Measurements from ENCODE around the gene PIEZO1.
"Not testable (repeated sequence)": the region's sequence is repeated elsewhere in the genome, so short reads cannot be mapped to it uniquely, and the experiment has no call there.

Gene PIEZO1

GRCh38 chr16:88681084-88681680 lies 103.8 kb downstream of the PIEZO1 start:
- no peaks in the 10 kb centered on the region for H3K9me3 Mint-ChIP-seq
- H3K4me1 Mint-ChIP-seq = peaks cover 46% of the 10 kb centered on the region
- peak overlapping the region; percentile 69 for H3K4me3 Mint-ChIP-seq
- peak overlapping the region; percentile 95 for H3K27ac Mint-ChIP-seq
- peaks cover 34% of the 10 kb centered on the region for H3K36me3 Mint-ChIP-seq
- CTCF ChIA-PET = interaction anchor here (1.0 to 1.3 kb wide), 5 partner anchors 10 to 100 kb away, joined by 3 to 8 read pairs (median 5); no protein-coding TSS in a partner anchor
- peak; percentile 72 for DNase-seq
- H3K27me3 Mint-ChIP-seq = no peaks in the 10 kb centered on the region

GRCh38 chr16:88680554-88681083 lies 104.4 kb downstream of the PIEZO1 start:
- Mint-ChIP-seq H3K27ac (peak overlapping the region; percentile 95), H3K9me3 (no peaks in the 10 kb centered on the region), H3K4me3 (peak overlapping the region; percentile 69), H3K4me1 (peaks cover 46% of the 10 kb centered on the region), H3K27me3 (no peaks in the 10 kb centered on the region), H3K36me3 (peaks cover 36% of the 10 kb centered on the region)
- CTCF ChIA-PET = interaction anchor here (0.7 to 1.4 kb wide), 5 partner anchors 10 to 101 kb away, joined by 3 to 5 read pairs (median 3); no protein-coding TSS in a partner anchor
- no peak for DNase-seq

- DNase-seq = no peak
- no peak overlapping the region for H3K4me3 Mint-ChIP-seq
- H3K36me3 Mint-ChIP-seq = peaks cover 29% of the 10 kb centered on the region
- H3K9me3 Mint-ChIP-seq = no peaks in the 10 kb centered on the region
- H3K27me3 Mint-ChIP-seq = no peaks in the 10 kb centered on the region
- peaks cover 26% of the 10 kb centered on the region for H3K4me1 Mint-ChIP-seq
- CTCF ChIA-PET = no interaction called here
- no peak overlapping the region for H3K27ac Mint-ChIP-seq
Measured at GRCh38 chr16:88678224-88678979, 106.6 kb downstream of the PIEZO1 start.

DNA sequence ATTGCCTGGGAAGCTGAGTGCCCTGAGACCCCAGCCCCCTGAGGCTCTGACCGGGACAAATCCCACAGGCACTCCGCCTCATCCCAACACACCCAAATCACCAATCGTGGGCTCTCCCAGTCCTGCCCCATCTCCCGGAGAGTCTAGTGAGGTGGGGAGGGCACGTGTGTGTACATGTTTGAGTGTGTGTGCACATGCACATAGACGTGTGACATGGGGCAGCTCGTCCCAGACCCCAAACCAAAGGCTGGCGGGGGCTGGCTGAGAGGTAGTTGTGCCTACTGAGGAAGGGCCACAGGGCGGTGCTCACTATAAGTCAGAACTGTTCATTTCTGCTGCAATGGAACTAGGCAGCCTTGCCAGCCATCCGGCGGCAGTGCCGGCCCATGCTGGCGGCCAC lies 107.3 kb downstream of the PIEZO1 start:
- no peak for DNase-seq
- Mint-ChIP-seq H3K36me3 (peaks cover 29% of the 10 kb centered on the region), H3K4me3 (no peak overlapping the region), H3K9me3 (no peaks in the 10 kb centered on the region), H3K27ac (no peak overlapping the region), H3K4me1 (peaks cover 22% of the 10 kb centered on the region), H3K27me3 (no peaks in the 10 kb centered on the region)
- CTCF ChIA-PET = no interaction called here

DNA sequence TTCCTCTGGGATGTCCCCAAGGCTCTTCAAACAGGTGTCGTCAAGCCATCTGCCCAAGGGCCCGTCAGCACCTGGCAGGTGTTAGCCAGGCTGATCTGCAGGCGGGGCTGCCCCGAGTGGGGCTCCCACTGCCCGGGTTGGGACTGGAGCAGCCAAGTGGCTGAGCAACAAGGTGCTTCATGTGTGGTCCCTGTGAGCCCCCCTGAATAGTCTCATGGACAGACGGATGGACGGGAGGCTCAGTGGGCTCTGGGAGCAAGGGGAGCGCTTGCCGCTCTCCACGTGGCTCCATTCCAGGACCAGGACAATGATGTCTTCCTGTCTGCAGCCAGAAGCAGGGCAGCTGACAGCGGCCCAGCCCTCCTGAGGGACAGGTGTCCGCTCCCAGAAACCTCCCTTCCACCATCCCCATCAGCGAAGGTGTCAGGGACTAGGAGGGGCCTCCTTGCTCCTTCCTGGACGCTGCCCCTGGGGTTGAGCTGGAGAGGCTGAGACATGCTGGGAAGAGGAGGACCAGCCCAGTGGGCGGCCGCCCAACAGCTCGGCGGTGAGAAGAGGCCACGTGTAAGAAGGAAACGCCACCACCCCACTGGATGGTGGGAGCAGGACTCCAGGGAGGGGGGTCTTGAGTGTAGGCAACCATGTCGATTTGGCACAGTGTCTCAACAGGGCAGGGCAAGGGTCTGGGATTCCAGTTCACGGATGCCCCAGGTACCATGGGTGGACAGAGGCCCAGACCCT lies 108.3 kb downstream of the PIEZO1 start:
- peaks cover 26% of the 10 kb centered on the region for H3K36me3 Mint-ChIP-seq
- peaks cover 13% of the 10 kb centered on the region for H3K4me1 Mint-ChIP-seq
- DNase-seq = no peak
- H3K27ac Mint-ChIP-seq = no peak overlapping the region
- CTCF ChIA-PET = no interaction called here
- no peaks in the 10 kb centered on the region for H3K27me3 Mint-ChIP-seq
- H3K4me3 Mint-ChIP-seq = no peak overlapping the region
- H3K9me3 Mint-ChIP-seq = no peaks in the 10 kb centered on the region

GRCh38 chr16:88673716-88674379 lies 111.2 kb downstream of the PIEZO1 start:
- peaks cover 17% of the 10 kb centered on the region for H3K36me3 Mint-ChIP-seq
- no peak for DNase-seq
- no peak overlapping the region for H3K27ac Mint-ChIP-seq
- CTCF ChIA-PET = no interaction called here
- H3K4me3 Mint-ChIP-seq = no peak overlapping the region
- no peaks in the 10 kb centered on the region for H3K27me3 Mint-ChIP-seq
- no peaks in the 10 kb centered on the region for H3K4me1 Mint-ChIP-seq
- H3K9me3 Mint-ChIP-seq = no peaks in the 10 kb centered on the region

- H3K4me1 Mint-ChIP-seq = no peaks in the 10 kb centered on the region
- H3K36me3 Mint-ChIP-seq = peaks cover 19% of the 10 kb centered on the region
- H3K4me3 Mint-ChIP-seq = no peak overlapping the region
- DNase-seq = no peak
- no peaks in the 10 kb centered on the region for H3K27me3 Mint-ChIP-seq
- CTCF ChIA-PET = no interaction called here
- H3K27ac Mint-ChIP-seq = no peak overlapping the region
- H3K9me3 Mint-ChIP-seq = no peaks in the 10 kb centered on the region
Measured at GRCh38 chr16:88672776-88673175, 112.2 kb downstream of the PIEZO1 start.

DNA sequence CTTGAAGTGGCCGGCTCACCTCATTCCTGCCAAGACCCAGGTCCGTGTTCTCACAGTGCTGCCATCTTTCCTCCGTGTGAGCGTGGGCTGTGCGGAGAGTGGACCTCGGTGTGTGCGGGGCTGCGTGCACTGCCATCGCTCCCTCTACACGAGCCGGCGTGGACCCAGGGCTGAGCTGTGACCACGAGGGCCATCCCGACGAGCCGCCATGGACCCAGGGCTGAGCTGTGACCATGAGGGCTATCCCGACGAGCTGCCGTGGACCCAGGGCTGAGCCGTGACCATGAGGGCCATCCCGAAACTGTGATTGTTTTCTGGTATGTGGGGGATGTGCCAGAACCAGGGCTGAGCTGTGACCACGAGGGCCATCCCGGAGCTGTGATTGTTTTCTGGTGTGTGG lies 113.2 kb downstream of the PIEZO1 start:
- peaks cover 15% of the 10 kb centered on the region for H3K36me3 Mint-ChIP-seq
- DNase-seq = no peak
- no peak overlapping the region for H3K27ac Mint-ChIP-seq
- no peak overlapping the region for H3K4me3 Mint-ChIP-seq
- no peaks in the 10 kb centered on the region for H3K4me1 Mint-ChIP-seq
- H3K9me3 Mint-ChIP-seq = no peaks in the 10 kb centered on the region
- CTCF ChIA-PET = no interaction called here
- no peaks in the 10 kb centered on the region for H3K27me3 Mint-ChIP-seq

DNA sequence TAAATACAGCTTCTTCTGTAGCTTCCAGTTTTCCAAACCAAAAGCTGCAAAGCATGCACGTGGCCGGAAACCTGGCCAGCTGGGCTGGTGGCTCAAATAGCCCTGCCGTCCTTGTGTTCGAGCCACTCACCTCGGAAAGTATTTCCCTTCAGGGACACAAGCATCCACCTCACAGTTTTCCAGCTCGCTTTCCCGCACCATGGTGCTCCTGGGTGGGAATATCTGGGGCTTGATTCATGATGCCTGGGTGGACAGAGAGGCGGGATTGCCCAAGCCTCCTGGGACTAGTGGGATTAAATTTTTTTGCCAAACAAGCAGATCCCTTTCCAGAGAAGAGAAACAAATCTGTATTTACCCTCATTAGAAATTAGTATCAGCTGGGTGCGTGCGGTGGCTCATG lies 115.0 kb downstream of the PIEZO1 start:
- Mint-ChIP-seq H3K4me3 (no peak overlapping the region), H3K9me3 (no peaks in the 10 kb centered on the region), H3K27ac (peak overlapping the region; percentile 14), H3K4me1 (peaks cover 3% of the 10 kb centered on the region), H3K27me3 (no peaks in the 10 kb centered on the region), H3K36me3 (peaks cover 12% of the 10 kb centered on the region)
- CTCF ChIA-PET = interaction anchor here (1.2 kb wide), 1 partner anchor 16 kb away, joined by 4 read pairs; no protein-coding TSS in a partner anchor
- no peak for DNase-seq

DNA sequence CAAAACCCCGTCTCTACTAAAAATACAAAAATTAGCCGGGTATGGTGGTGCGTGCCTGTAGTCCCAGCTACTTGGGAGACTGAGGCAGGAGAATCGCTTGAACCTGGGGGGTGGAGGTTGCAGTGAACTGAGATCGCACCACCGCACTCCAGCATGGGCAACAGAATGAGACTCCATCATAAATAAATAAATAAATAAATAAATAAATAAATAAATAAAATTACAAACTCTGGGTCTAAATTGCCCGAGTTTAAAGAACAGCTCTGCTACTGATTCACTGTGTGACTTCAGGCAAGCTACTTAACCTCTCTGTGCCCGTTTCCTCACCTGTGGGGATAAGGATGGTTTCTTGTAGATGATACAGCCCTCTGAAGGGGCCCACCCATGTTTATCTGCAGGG lies 115.5 kb downstream of the PIEZO1 start:
- H3K27me3 Mint-ChIP-seq, DNase-seq, H3K4me3 Mint-ChIP-seq, H3K9me3 Mint-ChIP-seq, H3K4me1 Mint-ChIP-seq, H3K27ac Mint-ChIP-seq: not testable (repeated sequence)
- CTCF ChIA-PET = interaction anchor here (1.2 kb wide), 1 partner anchor 16 kb away, joined by 4 read pairs; no protein-coding TSS in a partner anchor
- peaks cover 12% of the 10 kb centered on the region for H3K36me3 Mint-ChIP-seq

DNA sequence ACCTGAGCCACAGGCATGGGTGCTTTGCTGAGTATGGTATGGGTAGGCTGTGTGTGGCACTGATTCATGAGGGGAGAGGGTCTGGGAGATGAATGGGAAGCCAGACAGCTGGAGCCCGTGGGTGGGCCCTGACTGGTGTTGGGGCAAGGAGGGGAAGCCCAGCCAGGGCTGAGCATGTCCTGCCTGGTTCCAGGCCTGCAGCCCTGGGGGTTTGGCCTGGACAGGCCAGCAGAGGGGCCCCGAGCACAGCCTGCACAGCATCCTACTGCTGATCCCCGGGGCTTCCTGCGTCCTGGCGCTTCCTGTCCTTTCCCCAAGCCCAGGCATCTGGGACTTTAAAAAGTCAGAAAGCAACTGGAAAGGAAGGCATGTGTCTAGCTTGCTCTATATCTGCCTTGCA lies 117.6 kb downstream of the PIEZO1 start:
- Mint-ChIP-seq H3K9me3 (no peaks in the 10 kb centered on the region), H3K27me3 (peaks cover 4% of the 10 kb centered on the region), H3K4me3 (no peak overlapping the region), H3K36me3 (peaks cover 9% of the 10 kb centered on the region), H3K27ac (no peak overlapping the region), H3K4me1 (peaks cover 13% of the 10 kb centered on the region)
- no peak for DNase-seq
- CTCF ChIA-PET = no interaction called here

DNA sequence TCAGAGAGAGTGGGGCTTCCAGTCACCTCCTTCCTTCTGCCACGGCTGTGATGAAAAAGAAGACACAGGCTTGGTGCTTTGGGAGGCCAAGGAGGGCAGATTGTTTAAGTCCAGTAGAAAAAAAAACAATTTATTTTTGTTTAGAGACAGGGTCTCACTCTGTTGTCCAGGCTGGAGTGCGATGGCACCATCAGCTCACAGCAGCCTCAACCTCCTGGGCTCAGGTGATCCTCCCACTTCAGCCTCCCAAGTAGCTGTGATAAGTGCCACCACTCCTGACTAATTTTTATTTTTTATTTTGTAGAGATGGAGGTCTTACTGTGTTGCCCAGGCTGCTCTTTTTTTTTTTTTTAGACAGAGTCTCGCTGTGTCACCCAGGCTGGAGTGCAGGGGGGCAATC lies 119.5 kb downstream of the PIEZO1 start:
- peaks cover 25% of the 10 kb centered on the region for H3K4me1 Mint-ChIP-seq
- no peak overlapping the region for H3K4me3 Mint-ChIP-seq

More for the DNA sequence above, 119.5 kb downstream of the PIEZO1 start:
- Mint-ChIP-seq H3K27ac (no peak overlapping the region), H3K27me3 (peaks cover 4% of the 10 kb centered on the region), H3K36me3 (peaks cover 10% of the 10 kb centered on the region), H3K9me3 (no peaks in the 10 kb centered on the region)
- no peak for DNase-seq
- CTCF ChIA-PET = interaction anchor here (0.9 kb wide), 1 partner anchor 15 kb away, joined by 3 read pairs; no protein-coding TSS in a partner anchor

All from activated naive CD4-positive, alpha-beta T cell treated with anti-CD3 and anti-CD28 coated beads, Interleukin-2, amount 10 ng/mL, durations not matched to agents 7 days and 5 days (primary cell).